NOMO-1 (cell line): ENCODE data around the gene AMBP.

Experiments used
- DNase-seq, 2 experiments: peaks; one replicate each; lab custom pipeline; 2025; ENCODE audit not compliant: unreplicated experiment in 2 of 2; lab: John Stamatoyannopoulos, UW

Gene AMBP

DNA sequence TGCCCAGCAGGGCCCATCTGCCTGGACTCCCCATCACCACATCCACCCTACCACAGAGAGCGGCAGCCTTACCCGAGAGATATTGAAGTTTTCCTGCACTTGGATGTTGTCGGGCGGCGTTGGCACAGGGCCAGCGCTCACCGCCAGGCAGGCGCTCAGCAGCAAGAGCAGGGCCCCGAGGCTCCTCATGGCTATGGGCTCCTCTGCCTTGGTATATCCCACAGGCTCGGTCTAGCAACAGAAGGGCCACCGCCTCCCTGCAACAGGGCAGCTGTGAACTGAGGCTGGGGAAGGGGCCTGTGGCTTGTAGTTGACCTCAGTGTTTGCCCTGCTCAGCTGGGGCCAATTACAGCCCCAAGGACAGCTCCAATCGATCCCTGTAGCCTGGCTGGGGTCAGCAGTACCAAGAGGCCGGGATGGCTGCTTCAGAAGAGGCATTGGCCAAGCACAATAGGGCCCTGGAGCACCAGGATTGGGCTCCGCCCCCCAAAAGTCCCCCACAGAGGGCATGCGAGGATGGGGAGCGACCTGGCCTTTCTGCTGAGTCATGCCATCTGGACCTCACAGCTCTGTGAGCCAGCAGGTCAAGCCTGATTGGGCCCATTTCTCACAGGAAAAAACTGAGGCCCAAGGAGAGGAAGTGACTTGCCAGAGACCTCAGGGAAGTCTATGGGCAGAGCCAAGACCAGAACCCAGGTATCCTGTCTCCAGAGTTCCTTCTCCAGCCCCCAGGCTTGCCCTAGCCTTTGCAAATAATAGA, at the start of gene AMBP:
Gene AMBP (minus strand): TSS at position 280 of the 760 bp plus-strand sequence. CDS start 91 bp downstream, at position 189.
- DNase-seq = no peak

DNA sequence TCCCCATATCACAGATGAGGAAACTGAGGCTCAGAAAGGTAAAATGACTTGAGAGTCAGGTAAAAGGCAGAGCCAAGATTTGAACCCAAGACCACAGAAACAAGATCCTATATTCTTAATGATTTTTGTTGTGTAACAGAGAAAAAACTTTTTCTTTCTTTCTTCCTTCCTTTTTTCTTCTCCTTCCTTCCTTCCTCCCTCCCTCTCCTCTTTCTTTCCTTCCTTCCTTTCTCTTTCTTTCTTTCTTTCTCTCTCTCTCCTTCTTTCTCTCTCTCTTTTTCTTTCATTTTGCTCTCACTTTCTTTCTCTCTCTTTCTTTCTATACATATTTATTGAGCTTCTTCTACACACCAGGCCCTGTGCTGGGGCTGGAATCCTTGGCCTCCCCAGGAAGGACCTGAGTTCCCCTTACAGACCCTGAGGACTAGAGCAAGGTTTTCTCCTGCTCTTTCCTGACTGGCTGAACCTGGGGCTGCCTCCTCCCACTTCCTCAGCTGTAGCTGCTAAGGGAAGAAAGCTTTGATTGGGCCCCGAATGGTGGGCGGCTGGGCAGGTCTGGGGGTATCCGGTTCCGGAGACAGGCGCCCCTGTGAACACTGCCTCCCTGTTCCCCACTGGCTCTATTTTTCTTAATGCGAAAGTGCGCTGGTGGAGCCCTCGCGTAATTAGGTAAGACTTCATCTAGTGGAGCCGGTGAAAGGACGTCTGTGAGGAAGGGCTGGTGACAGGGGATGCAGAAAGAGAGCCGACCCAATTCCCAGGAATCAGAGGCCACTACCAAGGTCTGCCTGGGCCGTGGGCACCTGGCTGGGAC, 48.4 kb upstream of the AMBP start:
- no peak for DNase-seq

DNA sequence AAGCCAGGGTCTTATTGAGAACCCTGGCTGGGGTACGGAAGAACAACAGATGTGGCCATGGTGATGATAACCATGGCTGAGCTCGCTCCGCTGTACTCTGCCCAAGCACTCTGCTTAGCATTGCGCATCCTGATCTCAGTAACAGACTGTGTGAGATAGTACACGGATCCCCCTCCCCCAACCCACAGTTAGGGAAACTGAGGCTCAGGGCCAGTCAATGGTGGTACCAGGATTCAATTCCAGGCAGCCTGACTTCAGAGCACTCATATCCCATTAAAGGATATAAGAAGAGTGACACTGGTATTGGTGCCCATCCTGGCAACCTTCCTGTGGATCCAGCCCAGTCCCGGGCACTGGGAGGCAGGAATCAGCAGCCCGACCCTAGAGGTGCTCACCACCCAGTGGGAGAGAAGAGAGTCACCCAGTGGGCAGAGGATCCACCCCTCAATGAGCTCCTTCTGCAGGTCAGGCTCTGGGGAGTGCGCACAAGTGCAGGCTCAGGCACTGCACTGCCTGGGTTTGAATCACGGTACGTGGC, 47.4 kb upstream of the AMBP start:
- DNase-seq = no peak

DNA sequence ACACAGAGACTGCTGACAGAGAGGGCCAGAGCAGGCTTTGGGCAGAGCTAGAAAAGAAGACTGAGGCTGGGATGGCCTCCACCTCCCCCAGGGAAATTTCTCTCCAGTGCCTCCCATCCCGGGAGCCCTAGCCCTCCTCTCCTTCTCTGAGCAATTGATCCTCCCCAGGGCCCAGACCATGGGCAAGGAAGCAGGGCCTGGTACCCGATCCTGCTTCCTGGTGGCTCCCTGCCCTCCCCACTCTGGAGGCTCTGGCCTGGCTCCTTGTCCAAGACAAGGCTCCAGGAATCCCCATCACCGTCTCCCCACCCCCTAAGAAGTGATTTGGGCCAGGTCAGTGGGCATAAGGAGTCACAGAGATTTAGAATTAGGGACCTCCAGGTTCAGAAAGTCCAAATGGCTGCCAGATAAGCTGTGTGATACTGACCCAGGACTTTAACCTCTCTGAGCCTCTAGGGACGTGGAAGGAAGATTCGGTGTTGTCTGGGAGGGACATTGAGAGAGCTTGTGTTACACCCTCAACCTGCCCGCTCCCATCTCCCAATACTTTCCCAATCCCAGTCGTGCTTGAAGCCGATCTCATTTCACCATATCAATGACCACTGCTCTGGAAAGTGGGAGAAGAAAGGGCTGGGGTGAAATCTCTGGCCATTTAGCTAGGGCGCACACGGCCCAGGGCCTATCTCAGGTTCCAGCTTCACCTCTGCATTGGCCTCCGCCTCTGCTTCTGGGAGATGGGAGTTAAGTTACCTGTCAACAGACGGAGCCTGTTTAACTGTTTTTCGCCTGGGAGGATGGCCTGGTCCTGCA, 46.8 kb upstream of the AMBP start:
- DNase-seq = no peak

DNA sequence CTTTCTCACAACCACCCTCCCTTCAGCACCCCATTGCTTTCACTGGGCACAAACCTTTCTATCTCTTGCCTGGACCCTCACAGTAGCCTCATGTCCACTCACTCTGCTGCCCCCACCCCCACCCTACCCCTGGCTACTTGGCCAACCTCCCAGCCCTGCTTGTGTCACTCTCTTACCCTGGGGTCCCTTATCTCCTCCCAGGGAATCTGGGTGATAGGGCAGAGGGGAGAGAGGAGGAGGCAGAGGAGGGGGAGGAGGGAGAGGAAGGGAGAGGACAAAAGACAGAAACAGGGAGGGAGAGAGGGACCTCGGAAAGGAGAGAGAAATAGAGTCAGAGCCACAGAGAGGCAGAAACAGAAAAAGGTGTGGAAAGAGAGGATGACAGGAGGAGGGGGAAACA, 46.0 kb upstream of the AMBP start:
- DNase-seq = no peak

DNA sequence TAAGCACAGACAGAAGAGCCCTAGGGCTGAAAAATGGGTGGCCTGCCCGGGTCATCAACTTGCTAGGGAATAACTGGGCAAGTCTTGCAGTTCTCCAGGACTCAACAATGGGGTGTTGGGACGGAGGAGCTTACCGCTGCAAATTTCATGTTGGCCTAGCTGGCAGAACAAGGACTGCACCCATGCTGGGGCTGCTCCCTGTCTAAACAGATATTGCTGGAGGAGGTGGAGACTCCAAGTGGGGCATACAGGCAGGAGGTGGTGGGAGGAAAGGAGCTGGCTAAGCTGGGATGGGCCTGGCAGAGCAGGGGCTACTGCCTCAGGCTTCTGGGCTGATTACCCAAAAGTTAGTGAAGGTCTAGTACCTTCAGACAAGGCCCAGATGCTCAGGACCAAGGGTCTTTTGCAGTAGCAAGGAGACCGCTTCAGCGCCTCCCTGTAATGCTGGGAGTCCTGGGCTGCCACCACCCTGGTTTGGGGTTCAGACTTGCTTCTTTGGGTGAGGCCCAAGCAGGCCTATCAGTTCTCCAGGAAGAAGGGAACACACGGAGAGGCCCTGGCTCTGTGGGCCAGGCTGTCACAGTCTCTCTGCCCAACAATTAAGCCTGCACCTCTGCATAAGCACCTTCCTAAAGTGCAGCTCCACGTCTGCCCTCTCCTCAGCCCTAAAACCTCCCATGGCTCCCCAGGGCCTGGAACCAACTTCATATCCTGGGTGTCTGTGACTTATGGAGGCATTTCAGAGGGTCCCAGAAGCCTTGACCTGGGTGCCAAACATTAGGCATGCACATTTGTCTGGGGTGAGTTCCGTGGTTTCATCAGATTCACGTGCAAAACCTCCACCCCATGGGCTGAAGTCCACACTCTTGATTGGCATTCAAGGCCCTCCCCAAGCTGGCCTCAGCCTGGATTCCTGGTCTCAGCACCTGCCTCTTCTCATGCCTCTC, 45.2 kb upstream of the AMBP start:
- no peak for DNase-seq

DNA sequence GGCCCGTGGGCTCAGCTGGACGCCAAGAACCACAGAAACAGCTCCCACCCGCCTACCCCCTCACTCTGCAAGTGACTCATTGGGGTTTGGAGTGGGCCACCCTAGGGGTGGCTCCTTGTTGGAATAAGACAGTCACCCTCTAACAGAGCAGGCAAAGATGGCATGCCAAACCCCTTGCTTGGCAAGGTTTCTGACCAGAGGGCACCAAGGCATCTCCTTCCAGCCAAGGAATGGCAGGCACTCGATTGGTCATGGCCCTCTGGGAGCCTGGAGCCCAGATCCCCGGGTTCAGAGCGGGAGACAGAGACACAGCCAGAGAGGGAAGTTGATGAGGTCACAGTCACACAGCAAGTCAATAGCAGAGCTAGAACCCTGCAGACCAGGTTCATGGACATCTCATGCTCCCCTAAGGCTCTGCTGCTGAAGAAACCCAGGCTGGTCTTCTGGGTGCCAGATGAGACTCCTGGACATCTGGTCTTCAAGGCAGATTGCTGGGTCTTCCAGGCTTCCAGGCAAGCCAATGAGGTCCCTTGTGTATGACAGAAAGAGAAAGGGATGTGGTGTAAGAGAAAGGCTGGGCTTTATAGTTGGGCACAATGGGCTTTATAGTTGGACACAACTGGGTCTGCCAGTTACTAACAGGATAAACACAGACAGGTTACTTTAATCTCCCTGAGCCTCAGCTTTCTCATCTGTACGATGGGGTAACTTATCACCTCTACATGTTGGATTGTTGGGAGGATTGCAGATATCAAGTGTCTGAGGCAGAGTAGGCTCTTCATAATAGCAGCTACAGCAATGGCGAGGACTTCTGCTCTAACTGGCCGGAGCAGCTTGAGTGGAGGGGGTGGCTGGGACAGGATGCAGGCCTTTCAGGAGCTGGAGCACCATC, 44.3 kb upstream of the AMBP start:
- DNase-seq = no peak

DNA sequence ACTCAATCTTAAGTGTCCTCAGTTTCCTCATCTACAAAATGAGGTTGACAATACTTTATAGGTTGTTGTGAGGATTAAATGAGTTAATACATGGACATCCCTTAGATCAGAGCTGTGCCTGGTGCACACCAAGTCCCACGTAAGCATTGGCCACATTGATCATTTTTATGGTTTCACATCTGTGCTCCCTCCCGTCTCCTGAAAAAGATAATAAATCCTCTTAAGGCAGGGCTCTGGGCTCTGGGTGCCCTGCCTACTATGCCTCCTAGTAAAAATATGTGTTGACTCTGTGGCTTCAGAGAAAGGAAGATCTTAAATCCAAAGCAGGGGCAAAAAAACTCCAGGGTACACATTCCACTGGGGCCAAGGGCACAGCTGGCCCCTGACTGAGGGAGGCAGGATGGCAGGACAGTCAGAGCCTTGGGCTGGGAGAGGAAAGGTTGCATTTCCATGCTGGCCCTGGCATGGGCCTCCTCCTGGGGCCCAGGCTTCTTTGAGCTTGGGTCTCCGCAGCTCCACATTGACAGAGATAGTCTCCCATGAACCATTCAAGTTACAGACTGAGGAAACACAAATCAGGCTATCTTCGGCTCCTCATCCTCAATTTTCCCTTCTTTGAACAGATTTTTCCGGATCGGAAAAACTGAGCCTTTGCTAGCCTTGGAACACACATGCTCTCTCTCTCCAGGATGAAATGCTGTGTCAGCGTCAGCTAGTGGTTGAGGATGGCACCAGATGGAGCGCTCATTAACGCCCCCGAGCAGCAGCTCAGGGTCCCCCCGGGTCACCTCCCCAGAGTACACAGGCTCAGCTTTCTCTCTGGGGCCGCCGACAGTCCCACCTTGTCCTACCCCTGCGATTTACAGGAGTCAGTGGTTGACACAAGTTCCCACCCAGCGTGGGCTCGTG, 43.4 kb upstream of the AMBP start:
- no peak for DNase-seq

DNA sequence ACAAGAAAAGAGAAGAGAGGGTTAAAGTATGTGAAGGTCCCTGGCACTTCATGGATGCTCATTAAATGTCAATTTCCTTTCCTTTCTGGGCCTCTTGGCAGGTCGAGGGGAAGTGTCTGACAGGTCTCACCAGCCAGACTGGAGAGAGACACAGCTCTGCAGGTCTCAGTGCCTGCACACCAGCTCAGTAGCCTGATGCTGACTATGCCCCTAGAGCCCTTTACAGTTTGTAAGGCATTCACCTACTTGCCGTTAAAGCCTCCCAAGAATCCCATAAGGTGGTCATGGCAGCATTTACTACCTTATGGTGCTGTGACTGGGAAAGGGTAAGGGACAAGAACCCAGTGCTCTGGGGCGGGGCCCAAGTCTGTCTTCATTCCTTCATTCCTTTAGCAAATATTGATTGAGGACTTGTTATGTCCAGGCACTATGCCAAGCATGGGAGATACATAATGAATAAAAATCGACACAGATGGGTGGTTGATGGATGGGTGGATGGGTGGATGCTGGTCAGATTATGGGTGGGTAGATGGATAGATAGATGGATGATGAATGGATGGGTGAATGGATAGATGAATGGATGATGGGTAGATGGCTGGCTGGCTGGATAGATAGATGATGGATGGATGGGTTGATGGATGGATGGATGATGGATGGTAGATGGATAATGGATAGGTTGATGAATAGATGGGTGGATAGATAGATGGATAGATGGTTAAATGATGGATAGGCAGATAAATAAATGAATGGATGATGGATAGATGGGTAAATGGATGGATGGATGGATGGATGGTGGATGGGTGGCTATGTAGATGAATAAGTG, 42.3 kb upstream of the AMBP start:
- no peak for DNase-seq

DNA sequence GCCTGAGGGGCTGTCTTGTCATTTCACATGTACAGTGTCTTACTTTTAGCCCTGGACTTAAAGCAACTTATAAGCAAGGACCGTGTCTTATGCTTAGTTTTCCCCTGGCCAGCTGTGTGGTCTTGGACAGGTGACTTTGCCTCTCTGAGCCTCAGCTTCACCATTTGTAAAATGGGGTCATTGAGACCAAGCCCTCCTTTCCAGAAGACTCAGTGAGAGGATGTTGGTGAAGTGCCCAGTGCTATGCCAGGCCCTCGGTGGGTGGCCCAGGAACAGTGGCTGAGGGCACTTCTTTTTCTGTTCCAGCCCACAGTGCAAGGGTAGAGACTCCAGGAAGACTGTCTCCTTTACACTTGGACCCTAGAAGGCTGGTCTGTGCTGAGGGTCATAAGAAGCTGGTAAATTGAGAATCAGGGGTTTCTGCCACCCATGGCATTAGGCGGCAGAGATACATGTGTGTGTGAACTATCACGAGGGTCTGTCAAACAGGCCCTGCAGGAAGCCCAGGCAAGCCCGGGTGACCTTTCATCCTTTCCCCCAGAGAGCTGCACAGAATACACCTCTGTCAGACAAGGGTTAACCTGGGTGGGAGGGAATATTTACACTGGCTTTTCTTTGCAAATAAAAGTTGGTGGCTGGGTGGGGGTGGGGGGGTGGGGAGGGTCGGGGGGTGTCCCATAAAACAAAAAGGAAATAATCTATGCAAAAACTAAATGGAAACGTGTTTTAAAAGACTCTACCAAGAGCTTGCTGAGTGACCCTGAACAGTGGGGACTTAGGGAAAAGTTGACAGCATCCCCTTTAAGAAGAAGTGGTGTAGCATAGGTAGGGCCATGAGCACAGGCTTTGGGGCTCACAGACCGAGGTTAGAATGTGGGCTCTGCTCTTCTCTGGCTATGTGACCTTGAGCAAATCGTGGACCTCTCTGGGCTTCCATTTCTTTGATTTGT, 41.4 kb upstream of the AMBP start:
- no peak for DNase-seq

DNA sequence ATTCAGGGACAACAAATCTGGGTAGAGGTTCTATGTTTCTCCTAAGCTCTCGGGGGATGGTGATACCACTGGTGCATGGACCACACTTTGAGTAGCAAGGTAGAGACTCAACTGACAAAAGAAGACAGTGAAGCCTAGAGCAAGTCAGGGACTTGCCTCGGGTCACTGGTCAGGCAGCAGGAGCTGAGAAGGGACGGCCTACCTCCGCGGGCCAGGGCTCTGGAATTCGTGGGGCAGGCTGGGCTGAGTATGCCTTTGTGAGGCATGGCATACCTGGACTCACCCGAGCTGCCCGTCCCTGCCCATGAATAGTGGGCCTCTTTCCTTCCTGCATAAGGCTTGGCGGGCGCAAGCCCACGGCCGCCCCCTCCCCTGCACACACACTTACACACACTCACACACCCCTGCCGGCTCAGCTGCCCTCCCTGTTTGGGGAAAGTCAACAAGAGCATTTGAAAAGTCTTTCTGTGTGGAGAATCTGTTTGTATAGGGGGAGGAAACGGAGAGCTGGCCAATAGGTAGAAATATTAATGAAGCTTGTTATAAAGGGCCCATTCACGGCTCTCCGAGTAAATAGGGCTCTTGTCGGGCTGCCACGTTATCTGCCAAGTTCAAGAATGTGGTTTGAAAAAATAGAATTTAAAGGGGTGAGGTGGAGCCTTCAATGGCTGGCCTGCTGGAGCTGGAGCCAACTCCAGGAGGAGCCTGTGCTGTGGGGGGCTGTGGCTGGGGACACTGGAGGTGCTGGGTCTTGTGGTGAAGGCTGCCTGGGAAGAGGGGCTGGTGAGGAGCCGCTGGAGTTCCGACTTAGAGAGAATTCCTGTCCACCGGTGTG, 40.1 kb upstream of the AMBP start:
- DNase-seq = no peak

DNA sequence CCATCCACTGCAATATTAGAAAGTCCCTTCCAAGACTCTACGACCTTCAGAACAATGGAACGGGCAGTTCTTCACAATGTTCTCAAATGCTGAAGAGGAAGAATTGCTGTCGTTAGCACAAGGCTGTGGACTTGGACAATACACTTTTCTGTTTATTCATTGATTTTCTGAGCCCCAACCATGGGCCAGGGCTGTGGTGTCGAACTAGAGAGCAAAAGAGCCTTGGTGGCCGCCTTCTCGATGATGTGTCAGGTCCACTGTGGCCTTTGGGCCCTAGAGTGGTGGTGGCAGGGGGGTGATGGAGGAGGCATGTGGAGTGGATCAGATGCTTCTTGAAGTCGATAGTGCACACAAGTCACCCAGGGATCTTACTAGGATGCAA, 39.5 kb upstream of the AMBP start:
- no peak for DNase-seq

DNA sequence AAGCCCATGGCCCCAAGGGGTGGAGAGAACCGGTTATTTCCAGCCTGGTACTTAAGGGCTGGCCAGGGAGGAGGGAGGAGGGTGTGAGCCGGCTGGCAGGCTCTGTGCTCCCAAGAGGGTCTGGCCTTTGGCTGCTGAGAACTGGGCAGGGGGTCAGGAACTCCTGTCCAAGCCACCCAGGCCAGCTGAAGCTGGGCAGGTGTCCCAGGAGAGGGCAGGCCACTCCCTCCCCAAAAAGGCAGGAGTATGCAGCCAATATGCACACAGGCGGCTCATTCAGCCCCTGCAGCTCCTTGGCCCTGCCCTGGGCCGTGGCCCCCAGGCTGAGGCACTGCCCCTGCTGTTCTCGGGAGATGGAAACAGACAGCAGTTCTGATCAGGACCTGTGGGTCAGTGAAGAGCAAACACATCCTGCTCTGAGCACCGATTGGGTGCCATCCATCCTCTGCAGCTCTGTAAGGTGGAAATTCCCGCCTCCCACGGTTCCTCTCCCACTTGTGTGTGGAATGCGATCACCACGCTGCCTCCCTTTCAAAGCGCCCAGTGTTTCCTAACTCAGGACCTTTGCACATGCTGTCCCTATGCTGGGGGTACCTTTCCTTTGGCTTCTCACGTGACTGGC, 38.1 kb upstream of the AMBP start:
- no peak for DNase-seq

DNA sequence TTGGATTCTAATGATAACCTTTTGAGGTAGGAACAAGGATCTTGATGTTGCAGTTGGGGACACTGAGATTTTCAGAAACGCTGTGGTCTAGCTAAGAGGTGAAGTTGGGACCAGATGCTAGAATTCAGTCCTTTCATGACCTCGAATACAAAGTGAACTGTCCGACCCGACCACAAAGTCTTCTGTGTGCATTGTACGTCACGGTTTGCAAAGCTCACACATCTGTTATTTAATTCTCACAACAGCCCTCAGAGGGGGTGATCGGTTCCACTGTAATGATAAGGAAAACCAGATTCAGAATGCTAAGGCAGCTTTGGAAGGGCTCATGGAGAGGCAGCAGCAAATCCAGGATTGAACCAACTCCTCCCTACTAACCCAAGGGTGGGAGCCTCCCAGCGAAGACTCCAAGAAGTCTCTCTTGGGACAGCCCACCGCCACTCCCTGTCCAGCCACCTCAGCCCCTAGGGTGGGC, 37.6 kb upstream of the AMBP start:
- DNase-seq = no peak

DNA sequence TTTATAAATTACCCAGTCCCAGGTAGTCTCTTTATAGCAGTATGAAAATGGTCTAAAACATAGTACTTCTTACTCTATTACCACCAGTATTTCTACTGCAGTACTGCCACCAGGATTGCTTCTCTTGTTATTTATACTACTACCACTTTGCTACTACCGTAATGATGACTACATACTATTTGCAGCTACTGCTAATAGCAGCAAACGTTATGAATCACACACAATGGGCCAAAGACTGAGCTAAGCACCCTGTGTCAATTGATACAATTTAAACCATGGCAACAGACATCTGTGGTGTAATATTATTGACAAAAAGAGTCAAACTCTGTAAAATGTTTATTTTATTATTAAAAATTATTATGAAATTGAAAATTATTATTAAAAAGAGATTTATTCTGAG, 36.3 kb upstream of the AMBP start:
- no peak for DNase-seq
